IMR-90 (cell line): ENCODE data around the gene CNKSR3. TPM values are rescaled to one million over a fixed set of nuclear protein-coding genes. Genes with fewer than 3 reads are reported as not detected.

Experiments used
- ATAC-seq: fragments of 200-7000 bp; cut with Tn5 transposase; 2 replicates; pipeline ENCODE4 v1.9.1; 2020; ENCODE audit warnings: low read depth, mild to moderate bottlenecking, moderate library complexity
- BruUV-seq: library from RNA; stranded (reverse); fragments of 400-500 nt; replicated peaks from 2 replicates; lab custom pipeline; 2021; lab: Mats Ljungman, UMichigan
- CTCF ChIA-PET: fragments of 300-600 bp; formaldehyde crosslinking; extraction: SDS; loops from one replicate; lab custom pipeline; 2021; ENCODE audit warnings: antibody characterized with exemption; lab: Yijun Ruan, JAX
- POLR2A ChIA-PET: fragments of 300-600 bp; sonication (Branson Sonifier 250); formaldehyde crosslinking; loops from one replicate; lab custom pipeline; 2022; ENCODE audit warnings: antibody characterized with exemption; ENCODE audit not compliant: unreplicated experiment; lab: Charles Lee
- DNase-seq: peaks from one replicate; pipeline ENCODE4 v3.0.0; 2013
- H2AFZ ChIP-seq: replicated peaks from 2 replicates; pipeline ENCODE3; 2013; ENCODE audit warnings: low read length, mild to moderate bottlenecking; ENCODE audit not compliant: poor library complexity
- H2AK5ac ChIP-seq: 2 replicates; pipeline ENCODE4 v1.6.1; 2013; ENCODE audit warnings: low read depth, low read length, inconsistent platforms
- H2AK9ac ChIP-seq: replicated peaks from 2 replicates; pipeline ENCODE3; 2013; ENCODE audit warnings: mild to moderate bottlenecking, low read depth, low read length, moderate library complexity; ENCODE audit not compliant: poor library complexity
- H2BK120ac ChIP-seq: 2 replicates; pipeline ENCODE4 v1.6.1; 2013; ENCODE audit warnings: low read depth, low read length, inconsistent platforms
- H2BK15ac ChIP-seq: 3 replicates; pipeline ENCODE4 v1.6.1; 2013; ENCODE audit warnings: low read depth, low read length, inconsistent platforms
- H2BK20ac ChIP-seq: 2 replicates; pipeline ENCODE4 v1.6.1; 2013; ENCODE audit warnings: low read depth, mild to moderate bottlenecking, inconsistent platforms, low read length, moderate library complexity
- H2BK5ac ChIP-seq: 2 replicates; pipeline ENCODE4 v1.6.1; 2013; ENCODE audit warnings: mild to moderate bottlenecking, low read depth, low read length, inconsistent platforms; ENCODE audit not compliant: poor library complexity, severe bottlenecking
- H3K14ac ChIP-seq: replicated peaks from 2 replicates; pipeline ENCODE4 v1.6.1; 2013; ENCODE audit warnings: low read depth, low read length, inconsistent platforms
- H3K18ac ChIP-seq: 2 replicates; pipeline ENCODE4 v1.6.1; 2013; ENCODE audit warnings: low read depth, low read length, control low read depth
- H3K23ac ChIP-seq: 2 replicates; pipeline ENCODE4 v1.6.1; 2013; ENCODE audit warnings: low read depth, low read length, inconsistent platforms
- H3K27ac ChIP-seq: 2 replicates; pipeline ENCODE4 v1.5.1; 2013; ENCODE audit warnings: mild to moderate bottlenecking, control low read depth, low read length; ENCODE audit not compliant: insufficient read depth
- H3K27me3 ChIP-seq: 2 replicates; pipeline ENCODE4 v1.6.1; 2013; ENCODE audit warnings: low read length; ENCODE audit not compliant: control insufficient read depth, insufficient read depth
- H3K36me3 ChIP-seq: 2 replicates; pipeline ENCODE4 v1.6.1; 2013; ENCODE audit warnings: low read length, mixed read lengths; ENCODE audit not compliant: control insufficient read depth, insufficient read depth
- H3K4ac ChIP-seq: 2 replicates; pipeline ENCODE4 v1.6.1; 2013; ENCODE audit warnings: low read depth, low read length, inconsistent platforms
- H3K4me1 ChIP-seq: 2 replicates; pipeline ENCODE4 v1.6.1; 2013; ENCODE audit warnings: low read length, mixed read lengths; ENCODE audit not compliant: control insufficient read depth, insufficient read depth
- H3K4me2 ChIP-seq: 2 replicates; pipeline ENCODE4 v1.6.1; 2013; ENCODE audit warnings: low read depth, mild to moderate bottlenecking, control low read depth, low read length, moderate library complexity
- H3K4me3 ChIP-seq: 2 replicates; pipeline ENCODE4 v1.5.1; 2013; ENCODE audit warnings: low read depth, mild to moderate bottlenecking, control low read depth, low read length, moderate library complexity; ENCODE audit not compliant: insufficient read depth
- H3K56ac ChIP-seq: 2 replicates; pipeline ENCODE4 v1.6.1; 2013; ENCODE audit warnings: low read length, inconsistent platforms; ENCODE audit not compliant: insufficient read depth; ENCODE audit errors: extremely low read depth
- H3K79me1 ChIP-seq, 2 experiments: 2 replicates each; pipeline ENCODE4 v1.6.1; 2013; ENCODE audit warnings: low read length in 2 of 2, inconsistent platforms in 1 of 2, low read depth in 1 of 2
- H3K9ac ChIP-seq: 2 replicates; pipeline ENCODE4 v1.6.1; 2013; ENCODE audit warnings: low read depth, low read length, control low read depth
- H3K9me1 ChIP-seq: 2 replicates; pipeline ENCODE4 v1.6.1; 2013; ENCODE audit warnings: low read length, inconsistent platforms; ENCODE audit not compliant: insufficient read depth
- H3K9me3 ChIP-seq: 2 replicates; pipeline ENCODE4 v1.6.1; 2013; ENCODE audit warnings: low read length; ENCODE audit not compliant: control insufficient read depth, insufficient read depth
- H4K20me1 ChIP-seq: 2 replicates; pipeline ENCODE4 v1.6.1; 2013; ENCODE audit warnings: low read length, inconsistent platforms; ENCODE audit not compliant: insufficient read depth
- H4K5ac ChIP-seq: 2 replicates; pipeline ENCODE4 v1.6.1; 2013; ENCODE audit warnings: mild to moderate bottlenecking, low read depth, low read length, control low read depth
- H4K8ac ChIP-seq, 2 experiments: 2 replicates each; pipeline ENCODE4 v1.6.1; 2013; ENCODE audit warnings: low read depth in 2 of 2, low read length in 2 of 2, control low read depth in 1 of 2, inconsistent platforms in 1 of 2
- H4K91ac ChIP-seq: 2 replicates; pipeline ENCODE4 v1.6.1; 2013; ENCODE audit warnings: low read depth, low read length, inconsistent platforms; ENCODE audit not compliant: insufficient read depth
- CEBPB ChIP-seq: IDR thresholded peaks from 2 replicates; pipeline ENCODE4 v1.6.1; 2012; ENCODE audit warnings: low read depth, low read length, improper control_type of control experiment
- CHD1 ChIP-seq: IDR thresholded peaks from 2 replicates; pipeline ENCODE4 v1.6.1; 2012; ENCODE audit warnings: low read depth, low read length, improper control_type of control experiment
- CTCF ChIP-seq: conservative IDR thresholded peaks from 2 replicates; pipeline ENCODE4 v1.5.1; 2012; ENCODE audit warnings: mild to moderate bottlenecking, low read depth, low read length, improper control_type of control experiment
- ELK1 ChIP-seq: fragments of 150-350 bp; IDR thresholded peaks from 2 replicates; pipeline ENCODE4 v1.6.1; 2016; ENCODE audit warnings: low read depth, mild to moderate bottlenecking, low read length, moderate library complexity, borderline replicate concordance
- FOS ChIP-seq: fragments of 150-350 bp; IDR thresholded peaks from 2 replicates; pipeline ENCODE4 v1.6.1; 2016; ENCODE audit warnings: low read depth, low read length
- MAFK ChIP-seq: IDR thresholded peaks from 2 replicates; pipeline ENCODE4 v1.6.1; 2012; ENCODE audit warnings: low read depth, low read length, improper control_type of control experiment
- NFE2L2 ChIP-seq: fragments of 150-350 bp; IDR thresholded peaks from 2 replicates; pipeline ENCODE4 v1.6.1; 2016; ENCODE audit warnings: low read depth, mild to moderate bottlenecking, low read length
- POLR2A ChIP-seq: IDR thresholded peaks from 2 replicates; pipeline ENCODE4 v1.6.1; 2012; ENCODE audit warnings: mild to moderate bottlenecking, low read depth, low read length
- RAD21 ChIP-seq: IDR thresholded peaks from 2 replicates; pipeline ENCODE4 v1.6.1; 2012; ENCODE audit warnings: low read length, improper control_type of control experiment
- RCOR1 ChIP-seq: IDR thresholded peaks from 2 replicates; pipeline ENCODE4 v1.6.1; 2012; ENCODE audit warnings: mild to moderate bottlenecking, low read length, improper control_type of control experiment; ENCODE audit not compliant: insufficient replicate concordance
- SMC3 ChIP-seq: fragments of 150-350 bp; IDR thresholded peaks from 2 replicates; pipeline ENCODE4 v1.6.1; 2016; ENCODE audit warnings: low read depth, mild to moderate bottlenecking, antibody characterized with exemption, low read length, moderate library complexity
- USF2 ChIP-seq: fragments of 150-350 bp; IDR thresholded peaks from 2 replicates; pipeline ENCODE4 v1.6.1; 2017; ENCODE audit warnings: mild to moderate bottlenecking, antibody characterized with exemption, low read length, low read depth
- WGBS, 2 experiments: methylation state at CpG; one replicate each; pipeline versions ENCODE4 v1.1.5 to v1.1.7; 2013; ENCODE audit warnings: missing lambda C conversion rate in 2 of 2; ENCODE audit not compliant: insufficient read length in 1 of 2; ENCODE audit errors: extremely low coverage in 2 of 2; 5-methylcytosine and 5-hydroxymethylcytosine counted together
- dilution Hi-C: fragments of 300-500 bp; cut with HindIII; formaldehyde crosslinking; loops from one replicate; pipeline ENCODE4 v1.14.3; 2018; ENCODE audit warnings: low sequenced_read_pairs; ENCODE audit not compliant: unreplicated experiment
- in situ Hi-C: fragments of 300-500 bp; cut with MboI; formaldehyde crosslinking; loops from 3 replicates; pipeline ENCODE4 v1.14.3; 2019; ENCODE audit warnings: low sequenced_read_pairs, inconsistent platforms, mixed read lengths
- intact Hi-C: fragments of 100-400 bp; cut with micrococcal nuclease; formaldehyde crosslinking; loops from 2 replicates; pipeline ENCODE4 v1.10.0; 2022
- polyA plus RNA-seq, 3 experiments: library from polyadenylated mRNA; depleted of rRNA; stranded (reverse); fragments of >200 nt; gene quantifications; 2 replicates each; pipeline ENCODE4 v1.2.3, GENCODE V29; 2012; ENCODE audit warnings: low replicate concordance in 1 of 3
- total RNA-seq: library from RNA; depleted of rRNA; stranded (reverse); fragments of >200 nt; gene quantifications from 2 replicates; pipeline ENCODE4 v1.2.3, GENCODE V29; 2012

The CNKSR3 gene
- total and polyA plus RNA-seq, 2 of the 4 experiments (the other 2 are of a cell fraction), result 6.7 to 15.8 TPM

- H3K4me1 ChIP-seq, result peaks cover 2% of the 10 kb centered on the region; the same call in 1 of the 2 replicates
- ChIA-PET POLR2A (no interaction called here), CTCF (interaction anchor here (1.0 kb wide), 1 partner anchor 20 kb away, joined by 4 read pairs; no protein-coding TSS in a partner anchor)
- no peak overlapping the region for H2AK5ac ChIP-seq
- no peak overlapping the region for H2BK120ac ChIP-seq
- in situ Hi-C loops, result no loop called here
- H3K27me3 ChIP-seq, result no peaks in the 10 kb centered on the region
- H2AK9ac ChIP-seq, result no peak overlapping the region
- H4K91ac ChIP-seq, result no peak overlapping the region
- 100% methylated on average over 6 of the region's 7 CpGs; no CpG with 5 or more reads in 1 of the 2 experiments for WGBS, 2 experiments
- peaks cover 7% of the 10 kb centered on the region; the same call in 1 of the 2 replicates for H3K9me1 ChIP-seq
- no peak overlapping the region for H3K14ac ChIP-seq
- intact Hi-C loops, result loop anchor here (10.0 kb wide), 1 partner anchor 302 kb away; no protein-coding TSS in a partner anchor
- BruUV-seq, result no TSS peak
- TF ChIP-seq CHD1, result no peak
- no peak for TF ChIP-seq NFE2L2
- no peak for TF ChIP-seq CEBPB
- no peak for TF ChIP-seq CTCF
- TF ChIP-seq ELK1, result no peak
- TF ChIP-seq RCOR1, result no peak
- TF ChIP-seq RAD21, result no peak
- no peak for TF ChIP-seq SMC3
- no peak for TF ChIP-seq FOS
- no peak for TF ChIP-seq POLR2A
- TF ChIP-seq MAFK, result no peak
- no peak for TF ChIP-seq USF2
- no peaks in the 10 kb centered on the region for H3K36me3 ChIP-seq
- H2AFZ ChIP-seq, result no peak overlapping the region
- no peak for ATAC-seq
- H3K4me2 ChIP-seq, result no peak overlapping the region
- no peak overlapping the region for H2BK15ac ChIP-seq
- no peak overlapping the region for H3K18ac ChIP-seq
- no peak overlapping the region for H3K56ac ChIP-seq
- H3K23ac ChIP-seq, result no peak overlapping the region
- H3K9me3 ChIP-seq, result no peaks in the 10 kb centered on the region
- H3K9ac ChIP-seq, result no peak overlapping the region
- H4K20me1 ChIP-seq, result peaks cover 37% of the 10 kb centered on the region
- DNase-seq, result no peak
- H2BK20ac ChIP-seq, result no peak overlapping the region
- no peak overlapping the region for H3K4ac ChIP-seq
- no peak overlapping the region for H4K8ac ChIP-seq
- H4K5ac ChIP-seq, result no peak overlapping the region
- no peak overlapping the region for H3K27ac ChIP-seq
- dilution Hi-C loops, result no loop called here
- H3K79me1 ChIP-seq, result peaks cover 49 to 85% of the 10 kb centered on the region in 2 experiments
- H2BK5ac ChIP-seq, result no peak overlapping the region
- no peak overlapping the region for H3K4me3 ChIP-seq
Measured at GRCh38 chr6:154502553-154502952, 7.9 kb downstream of the CNKSR3 start.
